Left lung (tissue), 10 donors: ENCODE data around the gene REEP6. TPM values are rescaled to one million over a fixed set of nuclear protein-coding genes. Genes with fewer than 3 reads are reported as not detected.
"Not testable (repeated sequence)": the region's sequence is repeated elsewhere in the genome, so short reads cannot be mapped to it uniquely, and the experiment has no call there.

Experiments used
- ATAC-seq: fragments of 200-7000 bp; cut with Tn5 transposase; one replicate; pipeline ENCODE4 v1.9.1; 2020; ENCODE audit warnings: moderate library complexity
- DNase-seq, 4 donors: peaks; one replicate each; pipeline ENCODE4 v3.0.0-alpha.2; 2013 to 2020
- H3K27ac ChIP-seq, 2 donors: fragments of 200-600 bp; sonication (generic) in 1 of 2; one replicate each; pipeline versions ENCODE4 v1.5.0 to v1.8.0; 2020 to 2021
- H3K27me3 ChIP-seq, 2 donors: fragments of 200-600 bp; sonication (generic) in 1 of 2; one replicate each; pipeline versions ENCODE4 v1.5.0 to v1.8.0; 2020 to 2021
- H3K36me3 ChIP-seq, 2 donors: fragments of 200-600 bp; sonication (generic) in 1 of 2; one replicate each; pipeline versions ENCODE4 v1.5.0 to v1.8.0; 2020 to 2021
- H3K4me1 ChIP-seq, 2 donors: fragments of 200-600 bp; one replicate each; pipeline ENCODE4 v1.8.0; 2021
- H3K4me3 ChIP-seq, 2 donors: fragments of 200-600 bp; sonication (generic) in 1 of 2; one replicate each; pipeline versions ENCODE4 v1.5.0 to v1.8.0; 2020 to 2021; ENCODE audit warnings: mild to moderate bottlenecking in 1 of 2
- H3K9me3 ChIP-seq, 2 donors: fragments of 200-600 bp; sonication (generic) in 1 of 2; one replicate each; pipeline versions ENCODE4 v1.5.0 to v1.8.0; 2020 to 2021
- intact Hi-C, 2 donors: fragments of 100-400 bp; cut with DNase I; formaldehyde crosslinking; loops; one replicate each; pipeline versions ENCODE4 v1.11.2 to v1.14.2; 2022
- polyA plus RNA-seq, 6 donors: library from polyadenylated mRNA; unstranded; fragments of 120-200 nt; gene quantifications; one replicate each; pipeline ENCODE4 v1.2.1, GENCODE V29; 2013; ENCODE audit not compliant: insufficient read length in 6 of 6
- total RNA-seq, 2 donors: library from RNA; stranded (reverse); fragmentation: NEBNext Ultra II Directional; extraction: Animal tissue kit (Norgen Biotek cat#: 25700); gene quantifications; one replicate each; pipeline ENCODE4 v1.2.1, GENCODE V29; 2021
- TF ChIP-seq, protein P1 (sequence below), 2 donors: fragments of 200-600 bp; sonication (generic) in 1 of 2; IDR thresholded peaks; one replicate each; pipeline versions ENCODE4 v1.5.0 to v1.8.0; 2021; ENCODE audit warnings: antibody characterized with exemption in 2 of 2
- donor health status: DM: no; HTN: yes; CAD: no.
- donor health status: DM: no; HTN: no; CAD: no.

Gene REEP6
- total and polyA plus RNA-seq, 8 donors: 1.6 to 5.9 (median 3.7) TPM

DNA sequence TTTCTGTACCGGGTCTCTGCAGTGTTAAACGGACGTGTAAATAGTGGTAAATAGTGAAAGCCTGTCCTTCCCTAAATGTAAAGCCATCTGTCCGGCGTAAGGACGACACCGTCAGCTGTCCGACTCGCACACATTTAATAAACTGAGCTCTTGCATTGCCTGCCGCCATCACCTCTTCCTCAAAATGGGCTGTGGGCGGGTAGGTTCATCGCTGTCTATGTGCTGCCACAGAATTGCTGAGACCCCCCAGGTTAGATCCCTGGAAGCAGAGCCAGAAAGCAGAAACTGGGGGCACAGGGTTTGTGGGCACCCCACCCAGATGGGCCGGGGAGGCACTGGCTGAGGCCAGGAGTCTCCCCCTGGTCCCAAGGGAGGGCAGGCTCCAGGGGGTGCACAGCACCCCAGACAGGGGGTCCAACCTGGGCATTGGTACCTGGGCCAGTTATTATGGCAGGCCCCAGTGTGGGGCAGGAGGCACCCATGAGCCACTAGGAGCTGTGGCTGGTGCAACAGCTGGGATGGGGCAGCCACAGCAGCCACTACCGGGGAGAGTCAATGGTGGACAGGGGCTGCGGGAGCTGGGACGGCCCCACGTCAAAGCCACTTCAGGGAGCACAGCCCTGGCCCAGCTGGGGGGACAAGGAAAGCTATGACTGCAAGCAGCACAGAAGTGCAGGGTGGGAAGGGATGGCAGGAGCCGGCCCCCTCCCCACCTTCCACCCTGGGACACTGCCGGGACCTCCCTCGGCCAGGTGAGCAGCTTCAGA lies 17.7 kb upstream of the REEP6 start:
- no peak for ATAC-seq
- peak in 1 of 4 donors; percentile 69 for DNase-seq
- no peaks in the 10 kb centered on the region for H3K9me3 ChIP-seq
- no peak overlapping the region for H3K4me3 ChIP-seq
- no peak overlapping the region for H3K27ac ChIP-seq
- H3K4me1 ChIP-seq: peaks cover 29 to 58% of the 10 kb centered on the region in 2 donors
- peaks cover 0 to 36% of the 10 kb centered on the region in 2 donors for H3K36me3 ChIP-seq
- intact Hi-C loops: no loop called here
- H3K27me3 ChIP-seq: peaks cover 50 to 62% of the 10 kb centered on the region in 2 donors
- TF ChIP-seq, protein P1, sequence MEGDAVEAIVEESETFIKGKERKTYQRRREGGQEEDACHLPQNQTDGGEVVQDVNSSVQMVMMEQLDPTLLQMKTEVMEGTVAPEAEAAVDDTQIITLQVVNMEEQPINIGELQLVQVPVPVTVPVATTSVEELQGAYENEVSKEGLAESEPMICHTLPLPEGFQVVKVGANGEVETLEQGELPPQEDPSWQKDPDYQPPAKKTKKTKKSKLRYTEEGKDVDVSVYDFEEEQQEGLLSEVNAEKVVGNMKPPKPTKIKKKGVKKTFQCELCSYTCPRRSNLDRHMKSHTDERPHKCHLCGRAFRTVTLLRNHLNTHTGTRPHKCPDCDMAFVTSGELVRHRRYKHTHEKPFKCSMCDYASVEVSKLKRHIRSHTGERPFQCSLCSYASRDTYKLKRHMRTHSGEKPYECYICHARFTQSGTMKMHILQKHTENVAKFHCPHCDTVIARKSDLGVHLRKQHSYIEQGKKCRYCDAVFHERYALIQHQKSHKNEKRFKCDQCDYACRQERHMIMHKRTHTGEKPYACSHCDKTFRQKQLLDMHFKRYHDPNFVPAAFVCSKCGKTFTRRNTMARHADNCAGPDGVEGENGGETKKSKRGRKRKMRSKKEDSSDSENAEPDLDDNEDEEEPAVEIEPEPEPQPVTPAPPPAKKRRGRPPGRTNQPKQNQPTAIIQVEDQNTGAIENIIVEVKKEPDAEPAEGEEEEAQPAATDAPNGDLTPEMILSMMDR (IDR thresholded peaks at IDR 0.05): no peak

DNA sequence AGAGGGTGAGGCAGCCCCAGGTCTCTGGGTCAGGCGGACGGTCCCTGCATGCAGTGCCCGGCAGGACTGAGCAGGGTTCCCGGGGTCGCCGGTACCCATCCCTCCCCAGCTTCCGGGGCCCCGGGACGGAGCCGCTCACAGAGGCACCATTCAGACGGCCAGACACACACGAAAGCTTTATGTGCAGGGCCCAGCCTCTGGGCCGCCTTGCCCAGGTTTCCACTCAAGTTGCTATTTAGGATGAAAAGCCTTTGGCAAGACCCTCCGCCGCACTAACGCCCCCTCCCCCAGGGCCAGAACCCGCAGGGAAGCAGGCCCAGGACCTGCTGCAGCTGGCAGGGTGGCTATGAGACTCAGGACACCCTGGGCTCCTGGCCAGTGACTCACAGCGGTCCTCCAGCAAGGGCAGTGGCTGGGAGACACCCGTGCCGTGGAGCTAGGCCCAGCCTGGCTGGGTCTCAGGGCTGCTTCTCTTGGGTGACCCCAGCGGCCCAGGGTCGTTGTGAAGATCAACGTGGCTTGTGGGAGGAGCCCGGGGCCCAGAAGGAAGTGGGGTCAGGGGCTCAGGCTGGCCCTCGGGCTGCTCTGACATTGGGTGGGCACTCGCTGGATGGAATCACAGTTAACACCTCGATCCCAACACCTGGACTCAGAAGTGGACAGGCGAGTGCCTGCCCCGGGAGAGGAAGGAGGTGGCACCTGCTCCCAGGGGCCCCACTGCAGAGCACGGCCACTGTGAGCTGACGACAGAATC lies 16.8 kb upstream of the REEP6 start:
- H3K27me3 ChIP-seq: peaks cover 41 to 52% of the 10 kb centered on the region in 2 donors
- H3K36me3 ChIP-seq: peaks cover 0 to 36% of the 10 kb centered on the region in 2 donors
- intact Hi-C loops: no loop called here
- H3K4me3 ChIP-seq: no peak overlapping the region
- TF ChIP-seq, protein P1 (IDR thresholded peaks at IDR 0.05): no peak
- H3K9me3 ChIP-seq: no peaks in the 10 kb centered on the region
- ATAC-seq: no peak
- peaks cover 23 to 53% of the 10 kb centered on the region in 2 donors for H3K4me1 ChIP-seq
- no peak overlapping the region for H3K27ac ChIP-seq
- DNase-seq: no peak

DNA sequence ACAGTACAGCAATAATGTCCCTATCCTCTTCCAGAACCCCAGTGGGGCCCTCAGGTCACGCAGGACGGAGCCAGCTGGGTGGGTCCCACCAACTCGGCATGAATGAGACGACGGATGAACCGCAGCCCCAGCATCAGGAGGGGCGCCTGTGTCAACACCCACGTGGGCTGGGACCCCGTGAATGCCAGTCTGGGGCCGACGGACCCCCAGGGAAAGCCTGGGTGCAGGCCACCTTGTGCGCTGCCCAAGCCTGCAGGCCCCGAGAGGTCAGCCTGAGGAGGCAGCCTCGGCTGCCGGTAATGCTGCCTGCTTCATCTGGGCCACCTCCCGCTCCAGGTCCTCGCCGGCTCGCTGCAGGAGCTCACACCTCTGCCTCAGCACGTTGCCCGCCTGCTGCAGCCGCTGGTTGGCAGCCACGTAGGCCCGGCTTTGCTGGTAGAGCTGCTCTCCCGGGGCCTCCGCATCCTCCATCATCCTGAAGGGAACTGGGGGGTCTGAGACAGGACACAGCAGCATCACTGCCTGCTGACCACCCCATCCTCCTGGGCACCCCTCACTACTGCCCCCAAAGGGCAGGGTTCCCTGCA lies 16.1 kb upstream of the REEP6 start:
- ATAC-seq: no peak
- Histone ChIP-seq H3K27ac (no peak overlapping the region), H3K4me1 (peaks cover 21 to 52% of the 10 kb centered on the region in 2 donors), H3K27me3 (peaks cover 37 to 46% of the 10 kb centered on the region in 2 donors), H3K9me3 (no peaks in the 10 kb centered on the region), H3K4me3 (no peak overlapping the region), H3K36me3 (peaks cover 0 to 36% of the 10 kb centered on the region in 2 donors)
- intact Hi-C loops: no loop called here
- DNase-seq: peak in 1 of 4 donors; percentile 67
- TF ChIP-seq, protein P1 (IDR thresholded peaks at IDR 0.05): no peak

DNA sequence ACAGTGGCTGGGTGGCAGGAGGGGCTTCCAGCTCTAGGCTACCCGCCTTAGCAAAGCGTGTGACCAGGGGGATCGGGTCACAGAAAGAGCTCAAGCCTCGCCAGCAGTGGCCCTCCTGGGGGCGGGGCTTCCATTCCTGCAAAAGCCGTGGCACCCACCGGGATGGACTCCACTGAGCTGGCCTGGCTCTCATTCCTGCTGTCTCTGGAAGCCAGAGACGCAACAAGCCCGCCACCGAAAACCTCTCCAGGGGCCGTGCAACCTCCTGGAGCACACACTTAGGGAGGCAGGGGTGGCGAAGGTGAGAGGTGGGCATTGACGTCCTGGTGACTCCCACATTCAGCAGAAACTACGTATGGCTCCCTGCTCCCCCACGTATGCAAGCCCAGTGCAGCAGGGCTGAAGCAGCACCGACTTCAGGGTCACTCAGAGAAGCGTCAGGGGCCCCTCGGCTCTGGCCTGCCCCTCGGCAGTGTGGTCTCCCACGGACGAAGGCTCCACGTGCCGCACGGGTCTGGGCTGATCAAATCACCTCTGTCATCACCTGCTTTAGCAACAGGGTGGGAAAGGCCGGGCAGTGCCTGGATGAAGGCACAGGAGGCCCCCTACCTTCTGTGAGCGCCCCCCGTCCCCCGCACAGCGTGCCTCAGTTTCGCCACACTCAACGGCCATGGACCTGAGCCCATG lies 15.1 kb upstream of the REEP6 start:
- no peak overlapping the region for H3K27ac ChIP-seq
- DNase-seq: no peak
- peaks cover 0 to 36% of the 10 kb centered on the region in 2 donors for H3K36me3 ChIP-seq
- no peak overlapping the region for H3K4me3 ChIP-seq
- TF ChIP-seq, protein P1 (IDR thresholded peaks at IDR 0.05): no peak
- peaks cover 10 to 41% of the 10 kb centered on the region in 2 donors for H3K4me1 ChIP-seq
- intact Hi-C loops: no loop called here
- no peaks in the 10 kb centered on the region for H3K9me3 ChIP-seq
- H3K27me3 ChIP-seq: peaks cover 27 to 35% of the 10 kb centered on the region in 2 donors
- no peak for ATAC-seq

DNA sequence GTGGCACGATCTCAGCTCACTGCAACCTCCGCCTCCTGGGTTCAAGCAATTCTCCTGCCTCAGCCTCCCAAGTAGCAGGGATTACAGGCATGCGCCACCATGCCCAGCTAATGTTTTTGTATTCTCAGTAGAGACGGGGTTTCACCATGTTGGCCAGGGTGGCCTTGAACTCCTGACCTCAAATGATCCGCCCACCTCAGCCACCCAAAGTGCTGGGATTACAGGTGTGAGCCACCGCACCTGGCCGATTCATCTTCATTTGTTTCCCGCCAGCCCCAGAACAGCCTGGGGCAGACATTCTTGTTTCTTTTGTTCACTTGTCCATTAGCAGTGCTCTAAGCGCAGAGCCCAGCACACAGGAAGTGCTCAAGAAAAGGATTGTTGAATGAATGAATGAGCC lies 13.9 kb upstream of the REEP6 start:
- intact Hi-C loops, ATAC-seq, DNase-seq, H3K4me3 ChIP-seq, H3K9me3 ChIP-seq, H3K27ac ChIP-seq: not testable (repeated sequence)
- H3K4me1 ChIP-seq: peaks cover 4 to 30% of the 10 kb centered on the region in 2 donors
- peaks cover 15 to 24% of the 10 kb centered on the region in 2 donors for H3K27me3 ChIP-seq
- peaks cover 0 to 36% of the 10 kb centered on the region in 2 donors for H3K36me3 ChIP-seq
